Activated T-helper 1 cell treated with anti-CD3 and anti-CD28 coated beads, Interleukin-12 subunit alpha, Interleukin-12 subunit beta, Interleukin-2, Interleukin-4 antibody, amounts not matched to agents 30 ng/mL and 10 ng/mL and 1 ng/mL, durations not matched to agents 14 hours and 24 hours and 36 hours (primary cell): ENCODE data around the gene ERC2. TPM values are rescaled to one million over a fixed set of nuclear protein-coding genes. Genes with fewer than 3 reads are reported as not detected.
"Not testable (repeated sequence)": the region's sequence is repeated elsewhere in the genome, so short reads cannot be mapped to it uniquely, and the experiment has no call there.

Experiments used
- DNase-seq: peaks from one replicate; pipeline ENCODE4 v3.0.0; 2021; ENCODE audit warnings: low spot score
- H3K27ac Mint-ChIP-seq: one replicate; pipeline ENCODE4 v1.8.0; 2021; ENCODE audit warnings: mild to moderate bottlenecking, mixed read lengths
- H3K27me3 Mint-ChIP-seq: one replicate; pipeline ENCODE4 v1.8.0; 2022; ENCODE audit warnings: mild to moderate bottlenecking, moderate library complexity, mixed read lengths; ENCODE audit not compliant: insufficient read depth
- H3K36me3 Mint-ChIP-seq: one replicate; pipeline ENCODE4 v1.8.0; 2021; ENCODE audit warnings: low read depth, mixed read lengths
- H3K4me1 Mint-ChIP-seq: one replicate; pipeline ENCODE4 v1.8.0; 2021; ENCODE audit warnings: low read depth, mixed read lengths
- H3K4me3 Mint-ChIP-seq: one replicate; pipeline ENCODE4 v1.8.0; 2021; ENCODE audit warnings: mild to moderate bottlenecking, moderate library complexity, mixed read lengths
- H3K9me3 Mint-ChIP-seq: one replicate; pipeline ENCODE4 v1.8.0; 2021; ENCODE audit warnings: mixed read lengths
- intact Hi-C: fragments of 100-400 bp; cut with micrococcal nuclease; formaldehyde crosslinking; loops from one replicate; pipeline ENCODE4 v1.15.1; 2024
- total RNA-seq: library from RNA; stranded (reverse); gene quantifications from 2 replicates; pipeline ENCODE4 v1.2.3, GENCODE V29; 2022

Gene ERC2
- total RNA-seq, 1 donor from 2014 or later: not detected

GRCh38 chr3:55519019-55519418 lies 949.2 kb downstream of the ERC2 start:
- intact Hi-C loops: no loop called here

GRCh38 chr3:55518451-55518850 lies 949.8 kb downstream of the ERC2 start:
- no peak overlapping the region for H3K4me3 Mint-ChIP-seq
- H3K36me3 Mint-ChIP-seq: no peaks in the 10 kb centered on the region
- no peaks in the 10 kb centered on the region for H3K4me1 Mint-ChIP-seq
- no peak overlapping the region for H3K27ac Mint-ChIP-seq
- H3K9me3 Mint-ChIP-seq: no peaks in the 10 kb centered on the region
- intact Hi-C loops: no loop called here
- DNase-seq: no peak
- H3K27me3 Mint-ChIP-seq: no peaks in the 10 kb centered on the region

More at GRCh38 chr3:55519019-55519418, 949.2 kb downstream of the ERC2 start:
- no peak overlapping the region for H3K4me3 Mint-ChIP-seq
- H3K27ac Mint-ChIP-seq: no peak overlapping the region
- no peaks in the 10 kb centered on the region for H3K27me3 Mint-ChIP-seq
- no peaks in the 10 kb centered on the region for H3K4me1 Mint-ChIP-seq
- no peaks in the 10 kb centered on the region for H3K36me3 Mint-ChIP-seq
- H3K9me3 Mint-ChIP-seq: no peaks in the 10 kb centered on the region
- no peak for DNase-seq

- Mint-ChIP-seq H3K9me3 (no peaks in the 10 kb centered on the region), H3K4me1 (no peaks in the 10 kb centered on the region), H3K4me3 (no peak overlapping the region), H3K27ac (no peak overlapping the region), H3K27me3 (no peaks in the 10 kb centered on the region), H3K36me3 (no peaks in the 10 kb centered on the region)
- intact Hi-C loops: no loop called here
- DNase-seq: no peak
These were observed 951.8 kb downstream of the ERC2 start for GRCh38 chr3:55516392-55517030.

- no peak overlapping the region for H3K4me3 Mint-ChIP-seq
These were observed 952.6 kb downstream of the ERC2 start for GRCh38 chr3:55515550-55516246.

GRCh38 chr3:55514962-55515361 lies 953.3 kb downstream of the ERC2 start:
- Mint-ChIP-seq H3K4me3 (no peak overlapping the region), H3K4me1 (no peaks in the 10 kb centered on the region), H3K36me3 (no peaks in the 10 kb centered on the region), H3K27me3 (no peaks in the 10 kb centered on the region), H3K27ac (no peak overlapping the region), H3K9me3 (no peaks in the 10 kb centered on the region)
- intact Hi-C loops: no loop called here
- DNase-seq: no peak

More at GRCh38 chr3:55515550-55516246, 952.6 kb downstream of the ERC2 start:
- DNase-seq: no peak
- Mint-ChIP-seq H3K9me3 (no peaks in the 10 kb centered on the region), H3K4me1 (no peaks in the 10 kb centered on the region), H3K36me3 (no peaks in the 10 kb centered on the region), H3K27me3 (no peaks in the 10 kb centered on the region), H3K27ac (no peak overlapping the region)
- intact Hi-C loops: no loop called here

GRCh38 chr3:55512571-55513343 lies 955.5 kb downstream of the ERC2 start:
- Mint-ChIP-seq H3K9me3 (no peaks in the 10 kb centered on the region), H3K4me1 (no peaks in the 10 kb centered on the region), H3K27ac (no peak overlapping the region), H3K36me3 (no peaks in the 10 kb centered on the region), H3K27me3 (no peaks in the 10 kb centered on the region), H3K4me3 (no peak overlapping the region)
- DNase-seq: no peak
- intact Hi-C loops: no loop called here

GRCh38 chr3:55511895-55512570 lies 956.2 kb downstream of the ERC2 start:
- Mint-ChIP-seq H3K4me1 (no peaks in the 10 kb centered on the region), H3K27ac (no peak overlapping the region), H3K4me3 (no peak overlapping the region), H3K36me3 (no peaks in the 10 kb centered on the region), H3K27me3 (no peaks in the 10 kb centered on the region), H3K9me3 (no peaks in the 10 kb centered on the region)
- DNase-seq: no peak
- intact Hi-C loops: no loop called here

- Mint-ChIP-seq H3K9me3 (no peaks in the 10 kb centered on the region), H3K4me1 (no peaks in the 10 kb centered on the region), H3K36me3 (no peaks in the 10 kb centered on the region), H3K4me3 (no peak overlapping the region), H3K27me3 (no peaks in the 10 kb centered on the region), H3K27ac (no peak overlapping the region)
- DNase-seq: no peak
- intact Hi-C loops: no loop called here
These were observed 959.9 kb downstream of the ERC2 start for GRCh38 chr3:55508335-55508734.

- no peak for DNase-seq
- H3K4me3 Mint-ChIP-seq: no peak overlapping the region
- no peaks in the 10 kb centered on the region for H3K27me3 Mint-ChIP-seq
- no peaks in the 10 kb centered on the region for H3K36me3 Mint-ChIP-seq
- intact Hi-C loops: no loop called here
- no peak overlapping the region for H3K27ac Mint-ChIP-seq
- H3K9me3 Mint-ChIP-seq: no peaks in the 10 kb centered on the region
- no peaks in the 10 kb centered on the region for H3K4me1 Mint-ChIP-seq
These were observed 960.5 kb downstream of the ERC2 start for GRCh38 chr3:55507808-55508207.

GRCh38 chr3:55505776-55506175 lies 962.5 kb downstream of the ERC2 start:
- Mint-ChIP-seq H3K4me3 (no peak overlapping the region), H3K27me3 (peaks cover 1% of the 10 kb centered on the region), H3K36me3 (no peaks in the 10 kb centered on the region), H3K4me1 (no peaks in the 10 kb centered on the region), H3K27ac (no peak overlapping the region), H3K9me3 (no peaks in the 10 kb centered on the region)
- intact Hi-C loops: no loop called here
- no peak for DNase-seq

GRCh38 chr3:55505102-55505501 lies 963.2 kb downstream of the ERC2 start:
- intact Hi-C loops, H3K4me3 Mint-ChIP-seq, DNase-seq, H3K9me3 Mint-ChIP-seq, H3K4me1 Mint-ChIP-seq, H3K36me3 Mint-ChIP-seq, H3K27ac Mint-ChIP-seq, H3K27me3 Mint-ChIP-seq: not testable (repeated sequence)

GRCh38 chr3:55501905-55502304 lies 966.4 kb downstream of the ERC2 start:
- Mint-ChIP-seq H3K4me1 (no peaks in the 10 kb centered on the region), H3K4me3 (no peak overlapping the region), H3K27me3 (peaks cover 3% of the 10 kb centered on the region), H3K36me3 (no peaks in the 10 kb centered on the region), H3K27ac (no peak overlapping the region), H3K9me3 (no peaks in the 10 kb centered on the region)
- DNase-seq: no peak
- intact Hi-C loops: no loop called here
